C4-2B (cell line): ENCODE data around the gene TBPL1.
A peak's percentile ranks its signal among the peaks of the same experiment; 100 is the strongest.

Experiments
- H3K27ac ChIP-seq: fragments of 450-650 bp; 2 replicates; pipeline ENCODE4 v1.5.1; 2017
- ZFX ChIP-seq: fragments of 450-650 bp; IDR thresholded peaks from 2 replicates; pipeline ENCODE4 v1.6.1; 2017
- TF ChIP-seq, protein P1 (sequence below): fragments of 450-650 bp; conservative IDR thresholded peaks from 2 replicates; pipeline ENCODE4 v1.5.1; 2017; ENCODE audit warnings: mild to moderate bottlenecking

Gene TBPL1

DNA sequence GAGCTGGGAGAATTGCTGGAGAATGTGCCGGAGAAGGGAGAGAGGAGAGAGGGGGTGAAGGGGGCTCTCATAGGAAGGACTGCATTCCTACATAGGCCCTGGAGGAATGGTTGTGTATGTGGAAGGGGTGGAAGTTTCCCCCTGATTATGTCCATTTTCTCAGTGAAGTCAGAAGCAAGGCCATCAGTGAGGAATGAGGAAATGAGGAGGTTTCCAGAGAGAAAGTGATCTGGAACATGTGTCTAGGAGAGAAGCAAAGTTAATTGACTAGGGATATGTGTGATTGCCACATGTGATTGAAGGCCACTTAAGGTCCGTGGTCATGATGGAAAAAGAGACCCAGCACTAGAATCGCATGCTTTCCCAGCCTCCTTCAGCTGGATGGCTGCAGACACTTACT lies 42.3 kb downstream of the TBPL1 start:
- no peak overlapping the region for H3K27ac ChIP-seq
- TF ChIP-seq ZFX, result no peak
- TF ChIP-seq, protein P1, sequence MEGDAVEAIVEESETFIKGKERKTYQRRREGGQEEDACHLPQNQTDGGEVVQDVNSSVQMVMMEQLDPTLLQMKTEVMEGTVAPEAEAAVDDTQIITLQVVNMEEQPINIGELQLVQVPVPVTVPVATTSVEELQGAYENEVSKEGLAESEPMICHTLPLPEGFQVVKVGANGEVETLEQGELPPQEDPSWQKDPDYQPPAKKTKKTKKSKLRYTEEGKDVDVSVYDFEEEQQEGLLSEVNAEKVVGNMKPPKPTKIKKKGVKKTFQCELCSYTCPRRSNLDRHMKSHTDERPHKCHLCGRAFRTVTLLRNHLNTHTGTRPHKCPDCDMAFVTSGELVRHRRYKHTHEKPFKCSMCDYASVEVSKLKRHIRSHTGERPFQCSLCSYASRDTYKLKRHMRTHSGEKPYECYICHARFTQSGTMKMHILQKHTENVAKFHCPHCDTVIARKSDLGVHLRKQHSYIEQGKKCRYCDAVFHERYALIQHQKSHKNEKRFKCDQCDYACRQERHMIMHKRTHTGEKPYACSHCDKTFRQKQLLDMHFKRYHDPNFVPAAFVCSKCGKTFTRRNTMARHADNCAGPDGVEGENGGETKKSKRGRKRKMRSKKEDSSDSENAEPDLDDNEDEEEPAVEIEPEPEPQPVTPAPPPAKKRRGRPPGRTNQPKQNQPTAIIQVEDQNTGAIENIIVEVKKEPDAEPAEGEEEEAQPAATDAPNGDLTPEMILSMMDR, result no peak

- no peak for TF ChIP-seq ZFX
- TF ChIP-seq, protein P1, result no peak
- no peak overlapping the region for H3K27ac ChIP-seq
These were observed 42.7 kb downstream of the TBPL1 start for GRCh38 chr6:133995758-133996157.

- TF ChIP-seq ZFX, result no peak
- TF ChIP-seq, protein P1, result no peak
- peak overlapping the region; percentile 67 for H3K27ac ChIP-seq
These were observed 44.2 kb downstream of the TBPL1 start for GRCh38 chr6:133997267-133997666.

- TF ChIP-seq, protein P1, result no peak
- no peak for TF ChIP-seq ZFX
- H3K27ac ChIP-seq, result no peak overlapping the region
These were observed 46.3 kb downstream of the TBPL1 start for GRCh38 chr6:133999305-133999704.

DNA sequence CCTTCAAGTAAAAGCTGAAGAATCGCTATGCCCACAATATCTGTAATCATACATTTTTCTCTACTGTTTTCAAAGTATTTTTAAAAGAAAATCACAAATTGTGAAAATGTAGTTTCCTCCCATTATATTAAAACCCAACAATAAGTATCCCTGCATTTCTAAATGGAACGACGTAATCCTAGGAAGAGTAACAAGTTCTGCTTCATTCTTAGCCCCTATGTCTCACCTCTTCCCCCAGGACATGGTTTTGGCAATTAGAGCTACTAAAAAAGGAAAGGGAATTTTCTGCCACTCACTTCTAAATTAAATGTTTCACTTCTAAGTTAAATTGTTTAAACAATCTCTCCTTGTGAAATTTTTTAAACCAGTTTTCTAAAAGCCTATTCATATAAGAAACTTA lies 47.4 kb downstream of the TBPL1 start:
- no peak overlapping the region for H3K27ac ChIP-seq
- no peak for TF ChIP-seq ZFX
- TF ChIP-seq, protein P1, result no peak

- no peak overlapping the region for H3K27ac ChIP-seq
- TF ChIP-seq ZFX, result no peak
- TF ChIP-seq, protein P1, result no peak
These were observed 49.8 kb downstream of the TBPL1 start for GRCh38 chr6:134002821-134003220.

DNA sequence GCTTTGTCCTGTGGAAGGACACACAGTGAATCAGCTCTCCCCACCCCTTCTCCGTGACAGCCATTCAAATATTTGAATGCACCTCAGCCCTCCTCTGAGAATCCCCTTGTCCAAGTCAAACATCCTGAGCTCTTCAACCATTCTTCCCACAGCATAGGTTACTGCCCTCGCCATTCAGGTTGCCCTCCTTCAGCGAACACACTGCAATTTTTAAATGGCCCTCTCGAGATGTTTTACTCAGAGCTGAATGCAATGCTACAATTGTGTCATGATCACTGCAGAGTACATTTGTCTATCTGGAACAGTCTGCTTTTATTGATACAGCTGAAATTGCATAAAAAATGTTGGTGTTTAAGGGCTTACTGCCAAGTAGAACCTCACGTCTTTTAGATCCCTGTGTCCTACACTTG lies 50.5 kb downstream of the TBPL1 start:
- H3K27ac ChIP-seq, result no peak overlapping the region
- TF ChIP-seq ZFX, result no peak
- TF ChIP-seq, protein P1, result no peak
